ENCODE measurements around the gene ARL6IP5.
A peak's percentile ranks its signal among the peaks of the same experiment; 100 is the strongest.

Gene ARL6IP5

DNA sequence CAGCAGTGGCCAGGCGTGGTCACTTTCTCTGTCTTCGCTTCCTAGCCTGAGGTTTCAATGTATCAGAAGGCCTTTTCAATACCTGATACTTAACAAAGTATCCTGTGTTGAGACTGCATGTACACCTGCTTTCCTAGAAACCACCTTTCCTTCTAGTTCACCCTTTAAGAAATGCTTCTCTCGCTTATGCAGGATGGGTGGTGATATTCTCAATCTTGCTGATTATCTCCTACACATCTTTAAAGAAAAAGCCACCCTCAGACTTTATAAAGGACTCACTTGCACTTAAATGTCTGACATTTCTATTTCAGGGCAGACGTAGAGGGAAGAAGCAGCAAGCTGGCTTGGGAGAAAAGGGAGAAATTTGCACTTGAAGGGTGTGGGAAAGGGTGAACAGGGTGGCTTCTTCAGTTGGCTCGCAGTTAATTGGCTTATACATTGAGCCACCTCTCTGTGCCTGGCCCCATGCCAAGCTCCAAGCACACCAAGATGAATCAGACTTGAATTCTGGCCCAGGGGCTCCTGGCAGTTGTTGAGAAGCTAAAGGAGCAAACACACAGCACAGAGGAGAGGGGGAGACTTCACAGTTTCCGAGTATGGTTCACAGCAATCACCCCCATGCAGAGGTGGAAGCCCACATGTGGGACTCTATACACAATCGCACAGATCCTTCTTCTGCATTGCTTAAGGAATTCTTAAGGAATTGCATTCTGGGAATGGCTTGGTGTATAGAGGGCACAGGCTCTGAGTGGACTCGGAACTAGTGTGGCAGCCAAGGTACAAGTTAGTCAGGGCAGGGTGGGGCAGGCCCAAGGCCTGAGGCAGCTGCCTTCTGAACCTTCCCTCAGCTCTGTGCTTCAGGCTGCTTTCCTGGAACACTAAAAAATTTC, 1.3 kb downstream of the ARL6IP5 start:
- TF ChIP-seq PATZ1 (CRISPR knock-in tag; IDR thresholded peaks at IDR 0.05; ENCODE audit: borderline replicate concordance): no peak
- no peak for TF ChIP-seq GLIS3 (CRISPR knock-in tag; IDR thresholded peaks at IDR 0.05)
- no peak for TF ChIP-seq BACH2 (CRISPR knock-in tag; IDR thresholded peaks at IDR 0.05; ENCODE audit: borderline replicate concordance)
- no peak for TF ChIP-seq SNAI2 (CRISPR knock-in tag; IDR thresholded peaks at IDR 0.05)
- TF ChIP-seq POU6F1 (CRISPR knock-in tag; IDR thresholded peaks at IDR 0.05; ENCODE audit: borderline replicate concordance, low read depth): no peak
- TF ChIP-seq CSDC2 (CRISPR knock-in tag; IDR thresholded peaks at IDR 0.05): no peak
- no peak for TF ChIP-seq ZFP3 (CRISPR knock-in tag; IDR thresholded peaks at IDR 0.05)
- TF ChIP-seq TCF4 (CRISPR knock-in tag; IDR thresholded peaks at IDR 0.05; ENCODE audit: borderline replicate concordance): no peak
- TF ChIP-seq ARNTL (CRISPR knock-in tag; IDR thresholded peaks at IDR 0.05; ENCODE audit: borderline replicate concordance, low read depth): no peak
- TF ChIP-seq ZNF8 (CRISPR knock-in tag; IDR thresholded peaks at IDR 0.05): no peak
- no peak for TF ChIP-seq OSR1 (CRISPR knock-in tag; IDR thresholded peaks at IDR 0.05)
- ATAC-seq: peak; percentile 50

DNA sequence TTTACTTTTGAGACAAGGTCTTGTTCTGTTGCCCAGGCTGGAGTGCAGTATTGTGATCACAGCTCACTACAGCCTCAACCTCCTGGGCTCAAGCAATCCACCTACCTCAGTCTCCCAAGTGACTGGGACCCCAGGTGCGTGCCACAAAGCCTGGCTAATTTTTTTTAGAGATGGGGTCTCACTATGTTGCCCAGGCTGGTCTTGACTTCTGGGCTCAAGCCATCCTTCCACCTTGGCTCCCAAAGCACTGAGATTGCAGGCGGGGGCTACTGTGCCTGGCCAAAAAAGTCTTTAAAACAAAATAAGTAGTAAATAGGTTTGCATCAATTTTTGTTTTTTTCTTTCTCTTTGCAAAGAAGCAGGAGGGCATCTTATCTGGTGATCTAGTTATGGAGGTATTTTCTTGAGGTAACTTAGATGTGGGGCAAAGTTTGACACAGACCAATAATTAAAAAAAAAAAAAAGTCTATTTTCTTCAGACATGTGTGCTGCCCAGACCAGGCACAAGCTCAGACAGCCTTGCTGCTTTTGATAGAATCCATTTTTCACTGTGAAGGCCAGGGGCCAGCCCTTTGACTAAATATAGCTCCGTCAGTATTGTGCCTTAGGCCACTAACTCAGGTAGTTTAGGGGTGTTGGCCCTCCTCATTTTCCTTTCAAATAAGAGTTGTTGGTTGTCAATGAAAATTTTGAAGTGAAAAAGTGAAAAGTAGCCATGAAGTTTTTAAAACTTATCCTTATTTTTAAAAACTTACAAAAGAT, 2.5 kb downstream of the ARL6IP5 start:
- no peak for ATAC-seq
- TF ChIP-seq ZNF565 (CRISPR knock-in tag; conservative IDR thresholded peaks at IDR 0.05; ENCODE audit: low read depth): no peak
- no peak for TF ChIP-seq ZFP3 (CRISPR knock-in tag; IDR thresholded peaks at IDR 0.05)
- no peak for TF ChIP-seq ESRRG (CRISPR knock-in tag; IDR thresholded peaks at IDR 0.05)
- no peak for TF ChIP-seq ISL1 (CRISPR knock-in tag; IDR thresholded peaks at IDR 0.05)
- no peak for TF ChIP-seq BACH2 (CRISPR knock-in tag; IDR thresholded peaks at IDR 0.05; ENCODE audit: borderline replicate concordance)
- TF ChIP-seq SNAI2 (CRISPR knock-in tag; IDR thresholded peaks at IDR 0.05): no peak
- TF ChIP-seq ARNTL (CRISPR knock-in tag; IDR thresholded peaks at IDR 0.05; ENCODE audit: borderline replicate concordance, low read depth): no peak
- no peak for TF ChIP-seq PATZ1 (CRISPR knock-in tag; IDR thresholded peaks at IDR 0.05; ENCODE audit: borderline replicate concordance)
- no peak for TF ChIP-seq ZC3H10 (CRISPR knock-in tag; IDR thresholded peaks at IDR 0.05)
- TF ChIP-seq, protein P1, sequence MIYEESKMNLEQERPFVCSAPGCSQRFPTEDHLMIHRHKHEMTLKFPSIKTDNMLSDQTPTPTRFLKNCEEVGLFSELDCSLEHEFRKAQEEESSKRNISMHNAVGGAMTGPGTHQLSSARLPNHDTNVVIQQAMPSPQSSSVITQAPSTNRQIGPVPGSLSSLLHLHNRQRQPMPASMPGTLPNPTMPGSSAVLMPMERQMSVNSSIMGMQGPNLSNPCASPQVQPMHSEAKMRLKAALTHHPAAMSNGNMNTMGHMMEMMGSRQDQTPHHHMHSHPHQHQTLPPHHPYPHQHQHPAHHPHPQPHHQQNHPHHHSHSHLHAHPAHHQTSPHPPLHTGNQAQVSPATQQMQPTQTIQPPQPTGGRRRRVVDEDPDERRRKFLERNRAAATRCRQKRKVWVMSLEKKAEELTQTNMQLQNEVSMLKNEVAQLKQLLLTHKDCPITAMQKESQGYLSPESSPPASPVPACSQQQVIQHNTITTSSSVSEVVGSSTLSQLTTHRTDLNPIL (CRISPR knock-in tag; IDR thresholded peaks at IDR 0.05; ENCODE audit: low read depth): no peak
- TF ChIP-seq PPARA (CRISPR knock-in tag; IDR thresholded peaks at IDR 0.05; ENCODE audit: borderline replicate concordance): no peak
- no peak for TF ChIP-seq ZFP30 (CRISPR knock-in tag; IDR thresholded peaks at IDR 0.05)
- no peak for TF ChIP-seq CSRNP3 (CRISPR knock-in tag; IDR thresholded peaks at IDR 0.05)
- TF ChIP-seq, protein P2, sequence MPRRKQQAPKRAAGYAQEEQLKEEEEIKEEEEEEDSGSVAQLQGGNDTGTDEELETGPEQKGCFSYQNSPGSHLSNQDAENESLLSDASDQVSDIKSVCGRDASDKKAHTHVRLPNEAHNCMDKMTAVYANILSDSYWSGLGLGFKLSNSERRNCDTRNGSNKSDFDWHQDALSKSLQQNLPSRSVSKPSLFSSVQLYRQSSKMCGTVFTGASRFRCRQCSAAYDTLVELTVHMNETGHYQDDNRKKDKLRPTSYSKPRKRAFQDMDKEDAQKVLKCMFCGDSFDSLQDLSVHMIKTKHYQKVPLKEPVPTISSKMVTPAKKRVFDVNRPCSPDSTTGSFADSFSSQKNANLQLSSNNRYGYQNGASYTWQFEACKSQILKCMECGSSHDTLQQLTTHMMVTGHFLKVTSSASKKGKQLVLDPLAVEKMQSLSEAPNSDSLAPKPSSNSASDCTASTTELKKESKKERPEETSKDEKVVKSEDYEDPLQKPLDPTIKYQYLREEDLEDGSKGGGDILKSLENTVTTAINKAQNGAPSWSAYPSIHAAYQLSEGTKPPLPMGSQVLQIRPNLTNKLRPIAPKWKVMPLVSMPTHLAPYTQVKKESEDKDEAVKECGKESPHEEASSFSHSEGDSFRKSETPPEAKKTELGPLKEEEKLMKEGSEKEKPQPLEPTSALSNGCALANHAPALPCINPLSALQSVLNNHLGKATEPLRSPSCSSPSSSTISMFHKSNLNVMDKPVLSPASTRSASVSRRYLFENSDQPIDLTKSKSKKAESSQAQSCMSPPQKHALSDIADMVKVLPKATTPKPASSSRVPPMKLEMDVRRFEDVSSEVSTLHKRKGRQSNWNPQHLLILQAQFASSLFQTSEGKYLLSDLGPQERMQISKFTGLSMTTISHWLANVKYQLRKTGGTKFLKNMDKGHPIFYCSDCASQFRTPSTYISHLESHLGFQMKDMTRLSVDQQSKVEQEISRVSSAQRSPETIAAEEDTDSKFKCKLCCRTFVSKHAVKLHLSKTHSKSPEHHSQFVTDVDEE (CRISPR knock-in tag; IDR thresholded peaks at IDR 0.05): no peak
- no peak for TF ChIP-seq ZNF8 (CRISPR knock-in tag; IDR thresholded peaks at IDR 0.05)
- TF ChIP-seq CSDC2 (CRISPR knock-in tag; IDR thresholded peaks at IDR 0.05): no peak
- TF ChIP-seq TCF4 (CRISPR knock-in tag; IDR thresholded peaks at IDR 0.05; ENCODE audit: borderline replicate concordance): no peak
- no peak for TF ChIP-seq RARB (CRISPR knock-in tag; IDR thresholded peaks at IDR 0.05)
- no peak for TF ChIP-seq TOX (CRISPR knock-in tag; IDR thresholded peaks at IDR 0.05; ENCODE audit: borderline replicate concordance)

All from SK-N-SH treated with all-trans-retinoic acid at 6 μM for 48 hours (cell line).